DMS 273 (cell line): ENCODE results near the gene ZFAND2A.
"Not testable (repeated sequence)": the region's sequence is repeated elsewhere in the genome, so short reads cannot be mapped to it uniquely, and the experiment has no call there.

Experiments used
- DNase-seq: peaks from one replicate; lab custom pipeline; 2025; ENCODE audit not compliant: unreplicated experiment; lab: John Stamatoyannopoulos, UW

Gene ZFAND2A

DNA sequence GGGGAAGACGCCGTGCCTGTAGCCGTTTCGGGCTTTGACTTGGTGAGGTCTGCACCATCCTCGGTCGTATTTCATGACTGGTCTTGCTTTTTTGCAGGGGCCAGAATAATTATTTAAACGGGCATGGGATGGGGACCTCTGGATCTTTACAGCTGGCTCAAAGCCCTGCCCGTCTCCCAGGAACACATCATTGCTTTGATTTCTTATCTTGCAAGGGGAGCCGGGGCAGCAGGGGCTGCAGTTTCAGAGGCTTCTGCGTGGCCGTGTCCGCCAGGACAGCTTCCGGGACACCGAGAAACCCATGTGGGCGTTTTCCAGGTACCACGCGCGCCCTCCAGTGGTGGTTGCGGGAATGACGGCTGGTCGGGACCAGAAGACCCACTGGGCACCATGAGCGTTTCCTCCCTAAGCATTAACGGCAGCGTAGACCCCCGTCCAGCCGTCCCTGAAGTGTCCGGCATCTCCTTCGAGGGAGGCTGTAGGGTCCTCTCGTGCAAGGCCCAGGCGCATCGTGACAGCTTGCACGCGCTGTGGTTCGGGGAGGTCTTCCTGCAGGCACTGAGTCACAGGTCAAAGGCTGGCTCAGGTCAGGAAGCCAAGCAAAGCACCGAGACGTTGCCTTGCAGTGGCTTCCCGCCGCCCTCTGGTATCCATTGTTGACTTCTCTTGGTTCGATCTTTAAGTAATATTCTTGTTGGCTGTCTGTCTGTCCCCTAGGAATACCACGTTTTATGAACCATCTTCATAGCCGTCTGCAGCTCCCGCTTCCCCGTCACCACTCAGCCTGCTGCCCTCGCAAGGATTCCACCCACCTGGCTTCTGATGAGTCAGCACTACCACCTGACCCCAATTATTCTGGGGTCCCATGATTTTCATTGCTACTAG is 16.2 kb upstream of the ZFAND2A start:
- peak; percentile 96 for DNase-seq

DNA sequence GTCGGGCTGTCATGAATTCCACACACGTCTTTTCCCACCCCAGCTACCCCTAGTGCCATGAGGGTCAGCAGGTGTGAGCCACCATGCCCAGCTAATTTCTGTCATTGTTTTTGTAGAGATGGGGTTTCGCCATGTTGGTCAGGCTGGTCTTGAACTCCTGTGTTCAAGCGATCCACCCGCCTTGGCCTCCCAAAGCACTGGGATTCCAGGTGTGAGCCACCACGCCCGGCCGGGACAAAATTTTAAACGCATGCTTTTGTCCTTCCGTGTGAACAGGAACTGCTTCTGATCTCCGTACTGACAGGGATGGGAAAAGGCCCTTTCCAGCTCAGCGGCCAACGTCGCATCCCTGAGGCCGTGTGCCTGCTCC is 15.6 kb upstream of the ZFAND2A start:
- DNase-seq = no peak

DNA sequence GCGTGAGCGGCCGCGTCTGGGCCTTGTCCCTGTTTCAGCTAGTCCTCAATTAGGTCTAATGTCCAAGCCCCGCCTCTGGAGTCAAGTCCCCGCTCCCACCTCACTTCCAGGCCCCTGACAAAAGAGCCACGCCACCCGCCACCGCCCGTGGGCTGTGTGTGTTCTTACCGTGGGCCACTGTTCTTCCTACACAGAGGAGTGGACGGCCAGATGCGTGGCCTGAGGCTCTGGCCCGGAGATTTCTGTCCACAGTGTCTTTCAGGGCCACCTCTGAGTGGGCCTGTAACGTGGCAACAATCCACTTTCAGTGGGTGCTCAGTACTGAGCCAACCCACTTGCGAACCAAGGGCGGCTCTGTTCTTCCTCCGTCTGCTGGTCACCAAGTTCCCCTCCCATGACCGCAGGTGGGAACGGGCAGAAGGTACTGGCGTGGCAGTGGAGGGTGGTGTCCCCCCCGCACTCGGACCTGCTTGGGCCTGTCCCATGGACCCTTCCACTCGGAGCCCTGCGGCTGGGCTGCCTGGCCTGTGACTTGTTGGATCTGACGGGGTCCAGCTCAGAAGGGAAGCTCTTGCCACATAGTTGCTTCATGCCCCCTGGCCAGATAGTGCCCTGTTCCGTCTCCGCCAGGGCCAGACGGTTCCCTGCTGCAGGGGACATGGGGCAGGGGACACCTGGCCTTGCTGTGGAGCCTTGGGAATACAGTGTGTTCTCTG is 15.0 kb upstream of the ZFAND2A start:
- DNase-seq = no peak

DNA sequence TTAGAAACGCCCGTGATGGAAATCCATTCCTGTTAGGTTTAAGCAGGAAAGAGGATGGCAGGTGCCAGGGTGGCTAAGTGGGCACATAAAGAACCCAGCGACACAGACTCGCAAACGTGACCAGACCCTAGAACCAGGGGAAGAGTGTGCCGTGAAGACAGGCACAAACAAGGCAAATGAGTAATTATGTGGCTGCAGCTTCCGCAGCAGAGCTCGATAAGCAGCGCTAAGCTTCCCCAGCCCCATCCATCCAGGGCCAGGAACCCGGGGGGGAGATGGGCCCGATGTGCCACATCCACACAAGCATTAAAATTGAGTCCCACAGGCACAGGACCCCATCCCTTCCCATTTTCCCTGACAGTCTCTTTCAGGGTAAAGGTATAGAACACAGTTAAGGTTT is 14.0 kb upstream of the ZFAND2A start:
- no peak for DNase-seq

DNA sequence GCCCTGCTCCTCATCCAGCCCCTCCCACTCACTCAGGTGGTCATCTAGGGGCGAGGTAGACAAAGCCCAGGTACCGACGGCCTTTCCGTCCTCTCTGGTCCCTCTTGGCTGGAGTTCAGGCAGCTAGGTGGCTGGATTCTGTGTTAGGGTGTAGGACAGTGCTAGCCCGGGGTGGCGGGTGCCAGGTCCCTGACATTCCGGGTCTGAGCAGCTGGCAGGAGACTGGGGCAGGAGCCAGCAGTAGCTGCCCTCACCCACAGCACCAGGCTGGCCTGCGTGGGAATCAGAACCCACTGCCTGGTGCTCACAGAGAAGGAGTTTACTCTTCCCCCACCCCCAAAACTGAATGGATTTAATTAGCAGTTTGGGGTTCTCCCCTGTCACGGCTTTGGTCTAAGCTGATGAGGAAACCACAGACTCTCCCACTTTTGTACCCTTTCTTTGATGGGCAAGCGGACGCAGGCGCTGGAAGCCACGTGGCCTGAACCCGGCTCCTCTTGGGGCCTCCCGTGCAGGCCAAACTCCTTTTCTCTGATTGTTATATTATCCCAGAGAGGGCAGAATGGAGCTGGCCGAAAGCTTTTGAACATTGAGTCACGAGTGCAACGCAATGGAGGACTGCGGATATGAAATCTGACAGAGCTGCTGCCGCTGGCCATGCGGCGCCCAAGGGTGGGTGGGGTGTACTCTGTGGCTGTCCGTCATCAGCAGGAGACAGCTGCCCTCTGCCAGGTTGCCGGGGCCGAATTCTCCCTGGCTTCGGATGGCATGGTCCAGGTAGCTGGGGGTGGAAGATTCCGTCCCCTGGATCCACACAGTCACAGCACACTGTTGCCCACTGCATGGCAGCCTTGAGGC is 12.9 kb upstream of the ZFAND2A start:
- DNase-seq = no peak

DNA sequence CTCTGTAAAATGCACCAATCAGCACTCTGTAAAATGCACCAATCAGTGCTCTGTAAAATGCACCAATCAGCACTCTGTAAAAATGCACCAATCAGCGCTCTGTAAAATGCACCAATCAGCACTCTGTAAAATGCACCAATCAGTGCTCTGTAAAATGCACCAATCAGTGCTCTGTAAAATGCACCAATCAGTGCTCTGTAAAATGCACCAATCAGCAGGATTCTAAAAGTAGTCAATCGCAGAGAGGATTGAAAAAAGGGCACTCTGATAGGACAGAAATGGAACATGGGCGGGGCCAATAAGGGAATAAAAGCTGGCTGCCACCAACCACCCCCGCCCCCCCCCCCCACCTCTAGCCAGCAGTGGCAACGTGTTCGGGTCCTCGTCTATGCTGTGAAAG is 11.5 kb upstream of the ZFAND2A start:
- DNase-seq = not testable (repeated sequence)

DNA sequence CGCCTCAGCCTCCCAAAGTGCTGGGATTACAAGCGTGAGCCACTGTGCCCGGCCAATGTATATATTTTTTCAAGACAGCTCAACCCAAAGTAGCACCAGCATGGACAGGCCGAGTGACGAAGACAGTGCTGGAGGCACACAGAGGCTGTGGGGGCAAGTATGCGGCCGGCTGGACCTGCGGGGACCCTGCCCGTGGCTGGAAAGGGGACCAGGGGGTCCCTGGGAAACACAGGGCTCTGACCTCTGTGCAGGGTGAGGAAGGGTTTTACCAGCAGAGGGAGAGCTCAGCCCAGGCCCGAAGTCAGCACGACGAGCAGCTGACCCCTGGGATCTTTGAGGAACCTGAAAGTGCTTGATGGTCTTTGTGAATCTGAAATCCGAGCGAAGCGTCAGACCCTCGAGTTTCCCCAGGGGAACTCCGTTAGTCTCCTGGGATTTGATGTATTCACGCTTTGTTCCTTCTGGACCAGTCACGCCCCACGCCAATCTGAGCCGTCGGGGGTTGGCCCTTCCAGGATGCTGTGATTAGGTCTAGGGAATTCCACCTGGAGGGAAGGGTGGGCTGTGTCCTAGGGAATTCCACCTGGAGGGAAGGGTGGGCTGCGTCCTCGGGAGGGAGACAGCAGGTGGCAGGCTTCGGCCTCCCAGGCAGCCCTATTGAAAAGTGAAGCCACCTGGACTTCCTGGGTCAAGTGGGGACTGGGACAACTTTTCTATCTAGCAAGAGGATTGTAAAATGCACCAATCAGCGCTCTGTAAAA is 10.9 kb upstream of the ZFAND2A start:
- DNase-seq = no peak

DNA sequence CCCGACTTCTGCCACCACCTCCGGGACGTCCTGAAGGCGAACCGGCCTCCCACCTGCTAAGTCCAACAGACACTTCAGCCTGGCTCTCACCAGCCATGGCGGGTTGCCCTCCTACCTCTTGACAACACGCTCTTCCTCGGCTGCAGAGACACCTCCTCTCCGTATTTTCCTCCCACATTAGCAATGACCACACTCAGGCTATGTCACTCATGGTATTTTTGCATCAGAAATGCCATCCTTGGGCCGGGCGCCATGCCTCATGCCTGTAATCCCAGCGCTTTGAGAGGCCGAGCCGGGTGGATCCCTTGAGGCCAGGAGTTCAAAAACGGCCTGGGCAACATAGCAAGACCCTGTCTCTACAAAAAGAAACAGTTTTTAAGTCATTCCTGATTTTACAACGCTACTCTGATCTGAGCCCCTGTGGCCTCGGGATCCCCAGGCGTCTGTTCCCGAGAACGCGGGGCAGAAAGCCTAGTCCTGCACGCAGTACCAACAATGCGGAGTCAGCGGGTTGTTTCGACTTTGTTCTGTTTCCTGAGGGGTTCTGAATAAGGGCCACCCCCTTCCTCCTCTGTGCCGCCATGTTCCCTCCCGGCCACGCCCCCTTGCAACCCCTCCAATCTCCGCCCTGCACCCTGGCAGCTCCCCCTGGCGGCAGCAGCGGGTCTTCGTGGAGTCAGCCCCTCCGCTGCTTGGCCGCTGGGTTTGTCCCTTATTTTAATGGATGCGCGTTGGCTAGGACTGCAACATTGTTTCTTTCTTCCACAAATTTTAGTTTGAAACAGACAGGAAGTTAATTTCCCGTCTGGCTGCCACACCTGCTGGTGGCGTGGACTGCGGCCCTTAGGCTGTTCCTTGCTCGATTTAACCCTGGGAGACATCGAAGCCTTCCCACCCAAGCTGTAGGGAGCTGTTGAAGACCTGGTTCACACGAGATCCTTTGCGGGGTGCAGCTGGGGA is 9.7 kb upstream of the ZFAND2A start:
- DNase-seq = peak; percentile 61

DNA sequence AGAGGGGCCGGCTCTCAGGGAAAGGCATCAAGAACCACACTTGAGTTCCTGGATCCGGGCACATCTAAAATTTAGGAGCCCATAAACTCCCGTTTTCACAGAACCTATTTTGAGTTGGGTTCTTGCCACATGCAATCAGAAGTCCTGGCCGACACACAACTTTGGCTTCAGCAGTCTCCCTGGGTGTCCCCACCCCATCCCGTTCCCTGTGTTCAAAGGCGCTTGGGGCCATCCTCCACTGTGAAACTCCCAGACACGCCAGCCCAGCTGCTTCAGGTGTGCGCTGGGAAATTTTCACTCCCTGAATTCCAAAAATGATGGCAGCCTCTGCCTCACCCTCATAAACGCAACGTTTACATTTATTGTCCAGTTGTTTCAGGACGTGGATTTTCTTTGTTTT is 8.4 kb upstream of the ZFAND2A start:
- no peak for DNase-seq

DNA sequence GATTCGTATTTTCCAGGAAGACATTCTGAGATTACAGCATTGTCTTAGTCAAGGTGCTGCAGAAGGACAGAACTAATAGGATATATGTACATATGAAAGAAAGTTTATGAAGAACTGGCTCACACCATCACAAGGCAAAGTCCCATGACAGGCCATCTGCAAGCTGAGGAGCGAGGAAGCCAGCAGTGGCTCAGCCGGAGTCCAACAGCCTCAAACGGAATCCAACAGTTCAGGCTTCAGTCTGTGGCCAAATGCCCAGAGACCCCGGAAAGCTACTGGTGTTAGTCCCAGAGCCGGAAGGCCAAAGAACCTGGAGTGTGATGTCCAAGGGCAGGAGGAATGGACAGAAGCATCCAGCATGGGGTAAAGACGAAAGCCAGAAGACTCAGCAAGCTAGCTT is 4.4 kb upstream of the ZFAND2A start:
- no peak for DNase-seq

DNA sequence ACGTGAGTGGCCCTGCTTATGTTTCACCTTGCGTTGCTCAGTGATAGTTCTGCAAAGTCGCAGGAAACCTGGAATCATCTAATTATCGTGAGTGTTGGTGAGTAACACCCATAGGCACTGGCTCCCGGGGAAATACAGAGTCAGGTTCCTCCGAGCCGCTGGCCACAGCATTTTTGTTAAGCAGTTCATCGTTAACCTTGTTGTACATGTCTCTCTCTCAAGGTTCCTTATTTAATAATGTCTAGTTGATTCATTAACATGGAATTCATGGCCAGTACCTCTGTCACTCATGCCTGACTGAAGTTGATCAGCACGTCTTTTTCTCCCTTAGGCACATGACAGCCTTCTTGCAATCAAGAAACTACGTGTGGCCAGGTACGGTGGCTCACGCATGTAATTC is 3.1 kb upstream of the ZFAND2A start:
- DNase-seq = no peak

DNA sequence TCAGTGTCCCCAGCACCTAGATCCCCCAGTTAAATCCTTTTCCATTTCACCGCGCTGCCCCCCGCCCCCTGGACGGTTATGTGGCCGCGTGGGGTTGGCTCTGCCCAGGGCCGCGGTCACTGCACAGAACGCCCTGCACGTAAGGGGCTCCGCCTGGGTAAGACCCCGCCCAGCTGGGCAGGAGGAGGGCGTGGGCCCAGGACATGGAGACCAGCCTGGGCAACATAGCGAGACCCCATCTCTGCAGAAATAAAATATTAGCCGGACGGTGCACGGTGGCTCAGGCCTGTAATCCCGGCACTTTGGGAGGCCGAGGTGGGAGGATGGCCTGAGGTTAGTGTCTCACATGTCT is 650 bp upstream of the ZFAND2A start:
- no peak for DNase-seq

DNA sequence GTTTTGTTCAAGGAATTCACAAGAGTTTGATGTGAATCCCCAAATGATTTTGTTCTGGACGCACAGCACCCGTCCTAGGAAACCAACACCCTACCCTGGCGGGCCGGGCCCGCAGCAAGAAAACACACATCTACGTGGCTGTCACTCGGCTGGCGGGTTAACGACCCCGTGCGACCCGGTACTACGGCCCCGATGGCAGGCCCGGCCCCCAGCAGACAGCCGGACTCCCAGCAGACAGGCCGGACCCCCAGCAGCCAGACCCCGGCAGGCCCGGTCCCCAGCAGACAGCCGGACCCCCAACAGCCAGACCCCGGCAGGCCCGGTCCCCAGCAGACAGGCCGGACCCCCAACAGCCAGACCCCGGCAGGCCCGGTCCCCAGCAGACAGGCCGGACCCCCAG is 765 bp downstream of the ZFAND2A start:
- DNase-seq = not testable (repeated sequence)

DNA sequence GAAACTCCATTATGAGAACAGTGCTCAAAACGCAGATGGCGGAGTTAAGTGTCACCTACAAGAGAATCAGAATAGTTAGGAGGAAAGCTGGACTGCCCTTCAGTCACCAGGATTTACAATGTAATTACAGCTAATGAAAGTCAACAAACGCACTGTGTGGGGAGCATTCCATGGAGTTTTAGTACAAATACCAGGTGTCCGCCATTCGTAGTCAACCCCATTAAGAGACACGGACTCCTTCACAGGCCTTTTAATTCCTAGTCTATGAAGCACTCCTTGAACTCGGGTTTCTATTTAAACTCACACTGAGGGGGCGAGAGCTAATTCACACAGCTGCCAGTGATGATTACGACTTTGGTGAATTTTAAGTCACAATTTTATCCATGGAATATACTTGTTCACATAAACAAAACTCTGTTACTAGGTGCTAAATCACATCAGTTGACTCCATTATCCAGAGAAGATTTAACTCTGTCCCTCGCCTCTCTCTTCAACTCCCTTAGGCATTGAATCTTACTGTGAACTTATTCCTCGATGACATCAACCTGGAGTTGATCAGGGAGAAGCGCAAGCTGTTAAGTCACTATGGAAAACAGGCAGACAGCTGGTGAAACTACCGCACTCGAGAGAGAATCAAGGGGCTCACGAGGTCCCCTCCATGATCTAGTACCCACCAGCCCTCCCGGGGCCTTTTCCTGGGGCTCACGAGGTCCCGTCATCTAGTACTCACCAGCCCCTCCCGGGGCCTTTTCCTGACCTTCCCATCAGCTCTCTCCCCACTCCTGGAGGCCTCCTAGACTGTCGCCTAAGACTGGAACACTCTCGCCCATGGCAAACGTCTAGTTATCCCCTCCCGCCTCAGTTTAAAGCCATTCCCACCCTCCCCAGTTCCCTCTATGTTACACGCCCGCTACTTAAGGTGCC is 1.5 kb downstream of the ZFAND2A start:
- DNase-seq = no peak

DNA sequence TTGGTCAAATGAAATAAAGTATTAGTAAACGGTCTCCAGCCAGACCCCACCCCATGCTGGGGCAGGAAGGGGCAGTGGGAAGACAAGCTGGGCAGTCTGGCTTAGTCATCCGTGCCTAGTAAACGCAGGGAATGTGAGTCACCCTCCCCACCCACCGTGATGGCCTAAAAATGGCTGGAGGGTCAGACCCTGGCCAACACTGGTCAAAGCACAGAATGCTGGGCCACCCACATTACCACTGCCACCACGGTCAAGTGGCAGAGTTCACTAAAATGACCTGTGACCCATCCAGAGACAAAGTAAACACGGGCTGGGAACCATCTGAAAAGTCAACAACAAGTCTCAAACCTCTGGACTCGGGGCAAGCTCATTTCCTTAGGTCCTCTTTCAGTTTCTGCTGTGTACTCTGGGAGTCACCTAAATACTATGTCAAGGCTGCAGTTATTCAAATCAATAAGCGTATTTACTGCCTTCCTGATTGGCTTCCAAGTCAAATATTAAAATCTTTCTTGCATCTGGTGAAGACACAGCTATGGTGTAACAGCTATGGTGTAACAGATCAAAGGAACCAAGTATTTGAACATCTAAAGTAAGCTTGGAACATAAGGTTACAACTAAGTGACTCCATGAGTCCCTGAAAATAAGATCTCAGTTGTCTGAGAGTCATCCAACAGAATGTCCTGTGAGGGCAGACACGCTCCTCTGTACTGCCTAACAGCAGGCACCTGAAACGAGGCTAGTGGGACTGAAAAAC is 3.0 kb downstream of the ZFAND2A start:
- no peak for DNase-seq

DNA sequence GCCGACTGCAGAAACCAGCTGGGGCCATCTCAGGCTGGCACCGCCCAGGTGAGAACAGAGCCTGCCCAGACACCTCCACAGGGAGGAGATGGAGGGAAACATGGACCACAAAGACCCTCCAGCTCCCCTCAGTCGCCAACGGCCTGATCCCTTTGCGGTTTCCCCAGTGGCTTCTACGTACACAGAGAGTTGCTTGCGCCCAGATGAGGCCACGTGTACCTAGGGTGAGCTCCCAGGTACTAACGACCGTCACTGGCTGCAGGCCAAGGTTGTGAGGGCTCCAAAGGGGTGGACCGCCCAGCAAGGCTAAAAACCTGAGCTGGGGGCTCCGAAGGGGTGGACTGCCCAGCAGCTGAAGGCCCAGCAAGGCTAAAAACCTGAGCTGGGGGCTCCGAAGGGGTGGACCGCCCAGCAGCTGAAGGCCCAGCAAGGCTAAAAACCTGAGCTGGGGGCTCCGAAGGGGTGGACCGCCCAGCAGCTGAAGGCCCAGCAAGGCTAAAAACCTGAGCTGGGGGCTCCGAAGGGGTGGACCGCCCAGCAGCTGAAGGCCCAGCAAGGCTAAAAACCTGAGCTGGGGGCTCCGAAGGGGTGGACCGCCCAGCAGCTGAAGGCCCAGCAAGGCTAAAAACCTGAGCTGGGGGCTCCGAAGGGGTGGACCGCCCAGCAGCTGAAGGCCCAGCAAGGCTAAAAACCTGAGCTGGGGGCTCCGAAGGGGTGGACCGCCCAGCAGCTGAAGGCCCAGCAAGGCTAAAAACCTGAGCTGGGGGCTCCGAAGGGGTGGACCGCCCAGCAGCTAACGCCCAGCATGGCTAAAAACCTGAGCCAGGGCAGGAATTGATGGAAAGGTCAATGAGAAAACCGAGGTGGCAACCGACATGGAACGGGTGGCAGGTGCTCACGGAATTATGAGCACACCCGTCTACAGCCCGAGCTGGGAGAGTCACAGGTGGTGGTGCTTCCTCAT is 3.9 kb downstream of the ZFAND2A start:
- DNase-seq = not testable (repeated sequence)
